GM12801 (cell line): ENCODE measurements around the gene SLC9A7.

Experiments
- TF ChIP-seq, protein P1 (sequence below): IDR thresholded peaks from one replicate; pipeline ENCODE4 v1.5.1; 2011; ENCODE audit warnings: control low read depth; ENCODE audit not compliant: insufficient read length; ENCODE audit errors: extremely low read depth

SLC9A7 gene

DNA sequence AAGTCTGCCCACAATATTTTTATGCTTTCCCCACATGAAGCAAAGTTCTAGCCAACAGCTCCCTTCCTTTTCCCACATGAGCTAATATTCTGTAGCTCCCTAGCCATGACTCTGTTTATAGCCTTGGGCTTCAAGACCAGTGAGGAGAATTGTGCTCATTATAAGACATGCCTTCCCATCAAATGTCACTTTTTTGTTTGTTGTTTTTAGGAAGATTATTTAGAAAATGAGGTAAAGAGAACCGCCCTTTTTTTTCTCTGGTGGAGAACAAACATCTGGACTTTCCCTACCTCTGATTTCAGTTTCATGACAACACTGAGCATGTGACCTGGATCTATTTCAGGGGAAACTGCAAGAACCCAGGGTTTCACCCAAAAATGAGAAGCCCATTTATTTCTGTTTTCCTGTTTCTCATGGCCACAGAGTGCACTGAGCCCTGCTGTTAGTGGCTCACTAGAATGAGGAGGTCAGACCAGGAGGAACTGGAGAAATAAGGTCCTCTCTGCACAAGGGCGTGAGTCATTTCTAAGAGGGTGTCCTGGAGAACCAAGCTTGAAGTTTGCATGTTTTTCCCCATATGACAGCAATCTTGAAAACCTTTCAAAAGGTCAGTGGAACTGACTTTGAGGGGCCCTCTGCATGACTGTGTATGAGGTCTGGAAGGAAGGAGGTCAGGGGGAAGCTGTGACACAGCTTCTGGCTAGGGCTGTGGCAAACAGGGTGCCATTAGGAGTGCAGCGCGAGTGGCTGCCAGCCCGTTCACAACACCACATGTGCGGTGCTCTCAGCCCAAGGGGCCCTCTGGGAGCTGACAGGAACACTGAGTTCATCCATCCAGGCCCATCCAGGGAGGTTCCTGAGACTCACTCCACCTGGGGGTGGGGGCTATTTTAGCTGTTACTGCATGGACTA is 130.2 kb downstream of the SLC9A7 start:
- TF ChIP-seq, protein P1, sequence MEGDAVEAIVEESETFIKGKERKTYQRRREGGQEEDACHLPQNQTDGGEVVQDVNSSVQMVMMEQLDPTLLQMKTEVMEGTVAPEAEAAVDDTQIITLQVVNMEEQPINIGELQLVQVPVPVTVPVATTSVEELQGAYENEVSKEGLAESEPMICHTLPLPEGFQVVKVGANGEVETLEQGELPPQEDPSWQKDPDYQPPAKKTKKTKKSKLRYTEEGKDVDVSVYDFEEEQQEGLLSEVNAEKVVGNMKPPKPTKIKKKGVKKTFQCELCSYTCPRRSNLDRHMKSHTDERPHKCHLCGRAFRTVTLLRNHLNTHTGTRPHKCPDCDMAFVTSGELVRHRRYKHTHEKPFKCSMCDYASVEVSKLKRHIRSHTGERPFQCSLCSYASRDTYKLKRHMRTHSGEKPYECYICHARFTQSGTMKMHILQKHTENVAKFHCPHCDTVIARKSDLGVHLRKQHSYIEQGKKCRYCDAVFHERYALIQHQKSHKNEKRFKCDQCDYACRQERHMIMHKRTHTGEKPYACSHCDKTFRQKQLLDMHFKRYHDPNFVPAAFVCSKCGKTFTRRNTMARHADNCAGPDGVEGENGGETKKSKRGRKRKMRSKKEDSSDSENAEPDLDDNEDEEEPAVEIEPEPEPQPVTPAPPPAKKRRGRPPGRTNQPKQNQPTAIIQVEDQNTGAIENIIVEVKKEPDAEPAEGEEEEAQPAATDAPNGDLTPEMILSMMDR: no peak

DNA sequence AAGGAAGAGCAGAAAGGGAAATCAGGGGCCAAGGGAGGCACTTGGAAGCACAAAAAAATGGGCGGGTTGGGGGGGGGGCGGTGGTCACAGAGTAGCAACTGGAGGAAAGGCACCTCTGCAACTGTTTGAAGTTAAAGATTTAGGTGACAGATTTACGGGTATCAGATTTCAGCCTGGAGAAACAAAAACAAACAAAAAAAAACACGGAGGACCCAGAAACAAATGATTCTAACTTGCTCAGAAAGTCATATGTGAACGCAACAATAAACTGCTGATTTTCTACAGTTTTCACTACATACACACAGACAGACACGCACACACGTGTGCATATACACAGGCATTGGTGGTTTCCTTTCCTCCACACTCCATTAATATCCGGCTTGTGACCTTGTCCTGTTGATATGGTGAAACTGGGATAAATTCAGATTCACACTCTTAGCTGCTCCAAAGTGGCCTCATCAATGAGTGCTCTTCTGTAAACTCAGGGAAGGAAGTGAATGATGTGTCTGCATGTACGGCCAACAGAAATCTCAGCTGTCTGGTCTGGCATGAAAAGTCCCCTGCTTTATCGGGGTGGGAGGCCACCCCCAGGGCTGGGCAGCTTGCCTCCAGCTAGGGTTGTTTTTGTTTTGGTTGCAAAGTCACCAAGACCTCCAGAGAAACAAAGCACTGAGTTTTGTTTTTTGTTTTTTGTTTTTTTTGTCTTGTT is 131.1 kb downstream of the SLC9A7 start:
- TF ChIP-seq, protein P1: no peak

DNA sequence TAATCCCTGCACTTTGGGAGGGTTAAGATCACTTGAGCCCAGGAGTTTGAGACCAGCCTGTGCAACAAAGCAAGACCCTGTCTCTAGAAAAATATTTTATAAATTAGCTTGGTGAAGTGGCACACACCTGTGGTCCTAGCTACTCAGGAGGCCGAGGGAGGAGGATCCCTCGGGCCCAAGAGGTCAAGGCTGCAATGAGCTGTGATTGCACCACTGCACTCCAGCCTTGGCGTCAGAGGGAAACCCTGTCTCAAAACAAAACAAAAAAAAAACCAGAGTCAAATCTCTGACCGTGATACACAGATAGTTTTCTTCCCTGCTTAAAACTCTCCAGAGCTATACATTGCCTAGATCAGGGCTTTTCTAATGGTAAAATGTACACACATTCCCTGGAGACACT is 131.9 kb downstream of the SLC9A7 start:
- TF ChIP-seq, protein P1: no peak

DNA sequence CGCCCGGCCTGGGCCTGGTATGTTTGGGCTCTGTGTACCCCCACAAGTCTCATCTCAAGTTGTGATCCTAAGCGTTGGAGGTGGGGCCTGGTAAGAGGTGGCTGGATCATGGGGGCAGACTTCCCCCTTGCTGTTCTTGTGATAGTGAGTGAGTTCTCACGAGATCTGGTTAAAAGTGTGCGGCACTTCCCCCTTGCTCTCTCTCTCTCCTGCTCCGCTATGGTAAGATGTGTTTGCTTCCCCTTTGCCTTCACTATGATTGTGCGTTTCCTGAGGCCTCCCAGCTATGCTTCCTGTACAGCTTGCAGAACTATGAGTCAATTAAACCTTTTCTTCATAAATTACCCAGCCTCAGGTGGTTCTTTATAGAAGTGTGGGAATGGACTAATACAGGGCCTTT is 132.4 kb downstream of the SLC9A7 start:
- TF ChIP-seq, protein P1: no peak

DNA sequence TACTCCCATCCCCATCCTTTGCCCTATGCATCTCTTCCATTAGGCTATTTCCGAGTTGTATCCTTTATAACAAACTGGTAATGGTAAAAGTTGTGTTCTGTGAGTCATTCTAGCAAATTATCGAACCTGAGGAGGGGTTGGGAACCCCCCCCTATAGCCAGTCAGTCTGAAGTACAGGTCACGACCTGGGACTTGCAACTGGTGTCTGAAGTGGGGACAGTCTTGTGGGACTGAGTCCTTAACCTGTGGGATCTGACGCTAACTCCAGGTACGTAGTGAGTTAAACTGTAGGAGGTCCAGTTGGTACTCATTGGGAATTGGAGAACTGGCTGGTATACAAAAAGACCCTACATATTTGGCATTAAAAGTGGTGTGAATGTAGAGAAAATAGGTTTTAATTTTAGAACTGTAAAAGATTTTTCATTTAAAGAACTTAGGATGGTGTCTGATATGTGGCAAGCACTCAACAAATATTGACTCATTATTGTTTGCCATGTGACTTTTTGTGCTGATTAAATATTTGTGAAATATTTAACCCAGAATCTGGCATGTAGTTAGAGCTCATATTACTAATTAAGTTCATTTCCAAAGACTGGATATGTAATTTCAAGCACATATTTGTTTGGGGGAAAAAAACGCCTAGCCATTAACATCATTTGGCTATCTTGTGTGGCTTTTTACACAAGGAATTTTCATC is 134.7 kb downstream of the SLC9A7 start:
- TF ChIP-seq, protein P1: no peak

DNA sequence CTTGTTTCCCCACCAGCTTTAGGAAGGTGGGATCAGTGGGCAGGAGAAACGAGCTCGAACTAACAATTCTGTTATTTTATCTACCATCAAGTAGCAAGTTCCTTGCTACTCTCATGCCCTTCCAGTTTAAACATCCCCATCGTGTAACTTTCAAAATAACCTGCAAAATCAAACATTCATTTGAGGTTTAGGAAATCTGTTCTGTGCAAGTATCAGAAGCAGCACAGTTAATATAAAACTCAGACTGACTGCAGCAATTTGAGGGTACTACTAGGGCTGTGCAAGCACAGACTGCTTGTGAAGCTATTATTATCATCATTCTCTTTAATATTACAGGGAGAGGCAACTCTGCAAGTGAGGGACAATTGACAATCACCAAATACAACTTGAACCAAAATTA is 137.3 kb downstream of the SLC9A7 start:
- TF ChIP-seq, protein P1: no peak

DNA sequence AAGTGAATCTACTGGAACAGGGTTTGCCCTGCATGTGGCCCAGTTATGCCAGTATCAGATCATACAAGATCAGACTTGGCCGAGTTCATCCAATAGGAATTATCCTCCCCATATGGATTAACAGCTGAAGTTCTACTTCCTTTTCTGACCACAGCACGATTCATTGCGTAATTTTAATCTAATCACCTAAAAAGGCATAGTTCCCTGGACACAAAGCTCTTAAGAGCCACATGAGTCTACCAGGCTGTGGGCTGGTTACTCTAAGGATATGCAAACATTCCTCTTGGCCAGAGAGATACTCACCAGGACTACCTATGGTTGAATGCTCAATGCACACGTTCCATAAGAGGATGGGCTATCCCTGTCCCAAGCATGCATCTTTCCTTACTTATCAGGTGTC is 138.4 kb downstream of the SLC9A7 start:
- TF ChIP-seq, protein P1: no peak
